DMS53 treated with DMSO at 0.1 percent for 48 hours (cell line): ENCODE measurements around the gene NCR1.
"Not testable (repeated sequence)": the region's sequence is repeated elsewhere in the genome, so short reads cannot be mapped to it uniquely, and the experiment has no call there.

ENCODE experiments used
- DNase-seq: peaks from one replicate; lab custom pipeline; 2025; ENCODE audit not compliant: unreplicated experiment; lab: John Stamatoyannopoulos, UW

NCR1 gene

GRCh38 chr19:54905803-54906511 lies at the start of gene NCR1:
NCR1 (plus strand) TSS chr19:54906148; CDS start chr19:54906188, 40 bp downstream.
- no peak for DNase-seq

DNA sequence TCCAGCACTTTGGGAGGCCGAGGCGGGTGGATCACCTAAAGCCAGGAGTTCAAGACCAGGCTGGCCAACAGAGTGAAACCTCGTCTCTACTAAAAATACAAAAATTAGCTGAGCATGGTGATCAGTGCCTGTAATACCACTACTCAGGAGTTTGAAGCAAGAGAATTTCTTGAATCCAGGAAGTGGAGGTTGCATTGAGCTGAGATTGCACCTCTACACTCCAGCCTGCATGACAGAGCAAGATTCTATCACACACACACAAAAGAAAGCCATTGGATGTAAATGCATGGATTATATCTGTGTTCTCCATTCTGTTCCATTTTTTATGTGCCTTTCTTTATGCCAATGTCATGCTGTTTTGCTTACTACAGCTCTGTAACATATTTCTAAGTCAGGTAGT lies 47.5 kb upstream of the NCR1 start:
- DNase-seq: not testable (repeated sequence)

DNA sequence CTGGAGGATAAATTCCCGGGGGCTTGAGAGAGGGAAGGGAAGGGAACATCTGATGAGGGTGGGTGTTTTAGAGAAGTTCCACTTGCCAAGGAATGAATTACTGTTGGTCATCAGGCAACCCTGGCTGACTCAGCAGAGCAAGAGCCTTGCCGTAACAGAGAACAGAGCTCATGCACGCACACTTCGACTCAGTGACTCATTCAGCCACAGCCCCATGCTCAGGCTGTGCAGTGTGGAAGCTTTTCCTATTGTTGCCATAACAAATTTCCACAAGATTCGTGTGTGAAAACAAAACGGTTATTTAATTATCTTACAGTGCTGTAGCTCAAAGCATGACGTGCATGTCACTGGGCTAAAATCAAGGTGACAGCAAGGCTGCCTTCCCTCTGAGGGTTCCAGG lies 46.5 kb upstream of the NCR1 start:
- DNase-seq: not testable (repeated sequence)

GRCh38 chr19:54863459-54863858 lies 42.5 kb upstream of the NCR1 start:
- DNase-seq: not testable (repeated sequence)

DNA sequence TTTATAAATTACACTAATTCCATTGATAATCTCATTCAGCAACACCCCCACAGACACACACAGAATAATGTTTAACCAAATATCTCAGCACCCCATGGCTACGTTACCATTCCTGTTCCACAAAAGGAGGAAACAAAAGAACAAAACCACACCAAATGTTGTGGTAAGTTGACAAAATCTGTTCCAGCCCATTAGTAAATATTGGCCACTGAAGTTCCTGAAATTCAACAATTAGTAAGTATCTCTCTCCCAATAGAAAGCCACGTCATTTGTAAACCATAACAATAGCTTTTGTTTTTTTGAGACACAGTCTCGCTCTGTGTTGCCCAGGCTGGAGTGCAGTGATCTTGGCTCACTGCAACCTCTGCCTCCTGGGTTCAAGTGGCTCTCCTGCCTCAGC lies 34.3 kb upstream of the NCR1 start:
- DNase-seq: no peak

GRCh38 chr19:54873990-54874389 lies 32.0 kb upstream of the NCR1 start, which contains the start of gene FCAR:
FCAR (plus strand) TSS chr19:54874235; CDS start chr19:54874290, 55 bp downstream.
- DNase-seq: no peak

- no peak for DNase-seq
Observed at GRCh38 chr19:54875506-54875905, 30.4 kb upstream of the NCR1 start.

- DNase-seq: no peak
Observed at GRCh38 chr19:54877471-54877870, 28.5 kb upstream of the NCR1 start.

DNA sequence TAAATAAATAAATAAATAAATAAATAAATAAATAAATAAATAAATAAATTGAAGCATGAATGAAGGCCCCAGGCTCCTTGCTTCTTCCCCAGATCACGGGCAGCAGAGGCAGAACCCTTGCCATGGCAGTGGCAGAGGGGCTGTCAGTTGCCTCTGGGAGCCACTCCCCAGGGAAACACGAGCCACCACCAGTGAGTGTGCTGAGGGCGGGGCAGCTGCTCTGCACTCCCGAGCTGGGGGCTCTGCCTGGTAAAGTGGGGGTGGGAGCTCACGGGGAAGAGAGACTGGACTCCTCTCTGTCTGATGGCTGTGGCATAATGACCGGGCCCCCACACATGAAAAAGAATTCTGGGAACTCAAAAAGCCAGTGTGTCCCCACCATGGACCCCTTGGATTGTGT lies 24.1 kb upstream of the NCR1 start:
- no peak for DNase-seq

GRCh38 chr19:54882758-54883157 lies 23.2 kb upstream of the NCR1 start:
- DNase-seq: no peak

GRCh38 chr19:54883228-54883627 lies 22.7 kb upstream of the NCR1 start:
- no peak for DNase-seq

DNA sequence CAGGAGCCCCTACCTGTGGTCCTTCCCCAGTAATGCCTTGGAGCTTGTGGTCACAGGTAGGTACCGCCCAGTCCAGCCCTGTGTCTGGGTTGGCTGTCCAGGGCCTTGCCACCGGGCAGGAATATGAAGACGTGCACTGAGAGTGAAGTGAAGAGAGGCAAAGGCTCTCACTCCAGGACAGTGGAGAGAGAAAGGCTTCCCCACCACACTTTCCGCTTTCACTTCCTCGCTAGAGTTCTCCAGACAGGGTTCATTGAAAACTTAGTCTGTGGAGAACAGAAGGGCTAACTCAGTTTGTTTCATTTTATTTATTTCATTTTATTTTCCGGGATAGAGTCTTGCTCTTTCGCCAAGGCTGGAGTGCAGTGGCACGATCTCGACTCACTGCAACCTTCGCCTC lies 17.7 kb upstream of the NCR1 start:
- DNase-seq: no peak

DNA sequence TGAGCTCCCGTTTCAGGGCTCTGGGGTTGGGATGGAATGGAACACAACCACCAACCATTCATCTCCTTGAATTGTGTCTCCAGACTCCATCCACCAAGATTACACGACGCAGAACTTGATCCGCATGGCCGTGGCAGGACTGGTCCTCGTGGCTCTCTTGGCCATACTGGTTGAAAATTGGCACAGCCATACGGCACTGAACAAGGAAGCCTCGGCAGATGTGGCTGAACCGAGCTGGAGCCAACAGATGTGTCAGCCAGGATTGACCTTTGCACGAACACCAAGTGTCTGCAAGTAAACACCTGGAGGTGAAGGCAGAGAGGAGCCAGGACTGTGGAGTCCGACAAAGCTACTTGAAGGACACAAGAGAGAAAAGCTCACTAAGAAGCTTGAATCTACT lies 16.4 kb upstream of the NCR1 start:
- DNase-seq: no peak

GRCh38 chr19:54893406-54893805 lies 12.5 kb upstream of the NCR1 start:
- no peak for DNase-seq

DNA sequence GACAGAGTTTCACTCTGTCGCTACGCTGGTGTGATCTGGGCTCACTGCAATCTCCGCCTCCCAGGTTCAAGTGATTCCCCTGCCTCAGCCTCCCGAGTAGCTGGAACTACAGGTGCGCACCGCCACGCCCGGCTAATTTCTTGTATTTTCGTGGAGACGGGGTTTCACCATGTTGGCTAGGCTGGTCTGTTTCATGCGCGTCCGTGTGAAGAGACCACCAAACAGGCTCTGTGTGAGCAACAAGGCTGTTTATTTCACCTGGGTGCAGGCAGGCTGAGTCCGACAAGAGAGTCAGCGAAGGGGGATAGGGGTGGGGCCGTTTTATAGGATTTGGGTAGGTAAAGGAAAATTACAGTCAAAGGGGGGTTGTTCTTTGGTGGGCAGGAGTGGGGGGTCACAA lies 11.8 kb upstream of the NCR1 start:
- DNase-seq: not testable (repeated sequence)

DNA sequence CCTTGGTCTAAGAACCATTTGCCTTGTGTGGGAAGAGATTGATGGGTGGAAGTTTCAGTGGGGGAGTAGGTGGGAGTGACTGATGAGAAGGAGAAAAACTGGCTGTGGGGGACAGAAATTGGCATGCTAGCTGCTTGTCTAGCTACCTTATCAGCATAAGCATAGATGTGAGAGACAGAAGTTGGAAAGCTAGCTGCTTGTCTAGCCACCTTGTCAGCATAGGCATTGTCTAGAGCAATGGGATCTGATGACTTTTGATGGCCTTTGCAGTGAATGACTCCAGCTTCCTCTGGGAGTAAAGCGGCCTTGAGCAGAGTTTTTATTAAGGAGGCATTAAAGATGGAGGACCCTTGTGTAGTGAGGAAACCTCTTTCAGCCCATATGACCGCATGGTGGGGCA lies 9.9 kb upstream of the NCR1 start:
- no peak for DNase-seq

GRCh38 chr19:54898685-54899084 lies 7.3 kb upstream of the NCR1 start:
- not testable (repeated sequence) for DNase-seq

DNA sequence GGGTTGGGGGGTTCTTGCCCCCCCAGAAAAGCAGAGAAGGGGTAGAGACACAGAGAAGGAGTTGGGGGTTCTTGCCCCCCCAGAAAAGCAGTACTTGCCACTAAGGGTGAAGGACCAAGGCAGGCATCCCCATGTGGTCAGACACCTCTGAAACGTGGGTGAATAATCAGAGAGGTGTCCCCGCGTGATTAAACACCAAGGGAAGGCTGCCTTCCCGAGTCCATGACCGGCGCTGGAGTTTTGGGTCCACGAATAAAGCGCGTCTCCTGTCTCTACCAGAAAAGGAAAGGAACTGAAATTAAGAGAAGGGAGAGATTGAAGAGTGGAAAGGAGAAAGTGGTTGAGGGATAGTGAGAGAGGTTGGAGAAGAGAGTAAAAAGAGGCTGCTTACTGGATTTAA lies 6.3 kb upstream of the NCR1 start:
- not testable (repeated sequence) for DNase-seq

DNA sequence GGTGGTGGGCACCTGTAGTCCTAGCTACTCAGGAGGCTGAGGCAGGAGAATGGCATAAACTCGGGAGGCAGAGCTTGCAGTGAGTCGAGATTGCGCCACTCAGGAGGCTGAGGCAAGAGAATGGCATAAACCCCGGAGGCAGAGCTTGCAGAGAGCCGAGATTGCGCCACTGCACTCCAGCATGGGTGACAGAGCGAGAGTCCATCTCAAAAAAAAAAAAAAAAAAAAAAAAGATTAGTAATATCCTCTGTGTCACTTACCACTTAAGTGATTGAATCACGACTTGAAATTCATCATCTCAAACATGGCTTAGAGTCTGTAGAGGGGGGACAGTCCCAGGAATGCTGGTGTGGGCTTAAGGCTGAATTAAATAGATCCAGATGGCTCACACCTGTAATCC lies 4.8 kb upstream of the NCR1 start:
- DNase-seq: not testable (repeated sequence)

DNA sequence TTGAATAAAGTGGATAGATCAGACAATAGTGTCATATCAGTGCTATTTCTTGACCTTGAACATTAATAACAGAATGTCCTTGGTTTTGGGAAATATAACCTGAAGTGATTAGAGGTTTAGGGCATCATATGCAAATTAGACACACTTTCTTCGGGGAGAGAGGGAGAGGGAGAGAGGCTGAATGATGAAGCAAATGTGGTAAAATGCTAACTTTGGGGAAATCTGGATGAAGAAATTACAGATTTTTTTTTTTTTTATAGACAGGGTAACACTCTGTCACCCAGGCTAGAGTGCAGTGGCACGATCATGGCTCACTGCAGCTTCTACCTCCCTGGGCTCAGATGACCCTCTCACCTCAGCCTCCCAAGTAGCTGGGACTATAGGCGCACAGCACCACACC lies 3.9 kb upstream of the NCR1 start:
- DNase-seq: no peak

- DNase-seq: no peak
Observed at GRCh38 chr19:54903303-54903702, 2.6 kb upstream of the NCR1 start.

DNA sequence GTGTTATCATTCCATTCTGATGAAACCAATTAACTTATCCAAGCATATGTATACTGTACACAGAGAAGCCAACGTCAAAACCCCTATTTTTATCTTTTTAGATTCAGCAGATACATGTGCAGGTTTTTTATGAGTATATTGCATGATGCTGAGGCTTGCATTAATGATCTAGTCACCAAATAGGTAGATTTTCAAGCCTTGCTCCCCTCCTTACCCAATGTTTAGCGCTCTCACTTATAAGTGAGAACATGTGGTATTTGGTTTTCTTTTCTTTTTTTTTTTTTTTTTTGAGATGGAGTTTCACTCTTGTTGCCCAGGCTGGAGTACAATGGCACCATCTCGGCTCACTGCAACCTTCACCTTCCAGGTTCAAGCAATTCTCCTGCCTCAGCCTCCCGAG lies 1.7 kb upstream of the NCR1 start:
- not testable (repeated sequence) for DNase-seq

GRCh38 chr19:54905421-54905802 lies 536 bp upstream of the NCR1 start:
- DNase-seq: no peak
